ENCODE data around the gene NEDD8.

DNA sequence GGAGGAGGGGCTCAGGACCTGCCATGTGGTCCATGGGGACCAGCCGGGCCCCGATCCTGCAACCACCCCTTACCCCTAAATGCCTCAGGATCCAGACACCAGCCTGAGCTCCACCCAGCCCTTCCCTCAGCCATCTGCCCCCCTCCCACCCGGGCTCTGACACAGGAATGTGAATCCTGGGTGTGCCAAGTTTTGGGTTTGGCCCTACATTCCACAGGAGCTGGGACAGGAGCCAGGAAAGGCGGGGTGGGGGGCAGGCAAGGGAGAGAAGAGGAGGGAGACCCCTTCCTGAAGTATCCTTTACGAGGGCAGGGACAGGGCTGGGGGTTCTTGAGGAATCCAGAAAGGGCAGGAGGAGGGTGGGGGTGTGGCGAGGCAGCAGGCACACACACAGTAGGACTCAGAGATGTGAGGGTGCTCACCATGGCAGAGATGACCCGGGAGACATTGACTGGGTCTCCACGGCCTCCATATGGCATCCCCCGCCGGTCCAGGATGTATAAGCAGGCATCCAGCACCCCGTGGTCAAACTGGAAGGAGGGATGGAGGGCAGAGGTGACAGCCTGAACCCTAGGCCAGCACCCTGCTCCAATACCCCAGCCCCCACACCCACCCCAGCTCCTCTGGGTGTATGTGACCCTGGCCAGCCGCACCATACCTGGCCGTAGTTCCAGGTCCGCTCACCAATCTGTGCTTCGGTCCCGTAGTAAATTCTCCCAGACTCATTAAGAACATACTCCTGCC, 27.3 kb upstream of the NEDD8 start:
- no peak for TF ChIP-seq EZH2 (IDR thresholded peaks at IDR 0.05; ENCODE audit: borderline replicate concordance, insufficient read depth, low read length, poor library complexity, severe bottlenecking)
- TF ChIP-seq, protein P1, sequence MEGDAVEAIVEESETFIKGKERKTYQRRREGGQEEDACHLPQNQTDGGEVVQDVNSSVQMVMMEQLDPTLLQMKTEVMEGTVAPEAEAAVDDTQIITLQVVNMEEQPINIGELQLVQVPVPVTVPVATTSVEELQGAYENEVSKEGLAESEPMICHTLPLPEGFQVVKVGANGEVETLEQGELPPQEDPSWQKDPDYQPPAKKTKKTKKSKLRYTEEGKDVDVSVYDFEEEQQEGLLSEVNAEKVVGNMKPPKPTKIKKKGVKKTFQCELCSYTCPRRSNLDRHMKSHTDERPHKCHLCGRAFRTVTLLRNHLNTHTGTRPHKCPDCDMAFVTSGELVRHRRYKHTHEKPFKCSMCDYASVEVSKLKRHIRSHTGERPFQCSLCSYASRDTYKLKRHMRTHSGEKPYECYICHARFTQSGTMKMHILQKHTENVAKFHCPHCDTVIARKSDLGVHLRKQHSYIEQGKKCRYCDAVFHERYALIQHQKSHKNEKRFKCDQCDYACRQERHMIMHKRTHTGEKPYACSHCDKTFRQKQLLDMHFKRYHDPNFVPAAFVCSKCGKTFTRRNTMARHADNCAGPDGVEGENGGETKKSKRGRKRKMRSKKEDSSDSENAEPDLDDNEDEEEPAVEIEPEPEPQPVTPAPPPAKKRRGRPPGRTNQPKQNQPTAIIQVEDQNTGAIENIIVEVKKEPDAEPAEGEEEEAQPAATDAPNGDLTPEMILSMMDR (IDR thresholded peaks at IDR 0.05; ENCODE audit: poor library complexity, severe bottlenecking): no peak
- no peak for TF ChIP-seq SMC3 (conservative IDR thresholded peaks at IDR 0.05; ENCODE audit: poor library complexity)
- TF ChIP-seq, protein P2, sequence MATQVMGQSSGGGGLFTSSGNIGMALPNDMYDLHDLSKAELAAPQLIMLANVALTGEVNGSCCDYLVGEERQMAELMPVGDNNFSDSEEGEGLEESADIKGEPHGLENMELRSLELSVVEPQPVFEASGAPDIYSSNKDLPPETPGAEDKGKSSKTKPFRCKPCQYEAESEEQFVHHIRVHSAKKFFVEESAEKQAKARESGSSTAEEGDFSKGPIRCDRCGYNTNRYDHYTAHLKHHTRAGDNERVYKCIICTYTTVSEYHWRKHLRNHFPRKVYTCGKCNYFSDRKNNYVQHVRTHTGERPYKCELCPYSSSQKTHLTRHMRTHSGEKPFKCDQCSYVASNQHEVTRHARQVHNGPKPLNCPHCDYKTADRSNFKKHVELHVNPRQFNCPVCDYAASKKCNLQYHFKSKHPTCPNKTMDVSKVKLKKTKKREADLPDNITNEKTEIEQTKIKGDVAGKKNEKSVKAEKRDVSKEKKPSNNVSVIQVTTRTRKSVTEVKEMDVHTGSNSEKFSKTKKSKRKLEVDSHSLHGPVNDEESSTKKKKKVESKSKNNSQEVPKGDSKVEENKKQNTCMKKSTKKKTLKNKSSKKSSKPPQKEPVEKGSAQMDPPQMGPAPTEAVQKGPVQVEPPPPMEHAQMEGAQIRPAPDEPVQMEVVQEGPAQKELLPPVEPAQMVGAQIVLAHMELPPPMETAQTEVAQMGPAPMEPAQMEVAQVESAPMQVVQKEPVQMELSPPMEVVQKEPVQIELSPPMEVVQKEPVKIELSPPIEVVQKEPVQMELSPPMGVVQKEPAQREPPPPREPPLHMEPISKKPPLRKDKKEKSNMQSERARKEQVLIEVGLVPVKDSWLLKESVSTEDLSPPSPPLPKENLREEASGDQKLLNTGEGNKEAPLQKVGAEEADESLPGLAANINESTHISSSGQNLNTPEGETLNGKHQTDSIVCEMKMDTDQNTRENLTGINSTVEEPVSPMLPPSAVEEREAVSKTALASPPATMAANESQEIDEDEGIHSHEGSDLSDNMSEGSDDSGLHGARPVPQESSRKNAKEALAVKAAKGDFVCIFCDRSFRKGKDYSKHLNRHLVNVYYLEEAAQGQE (IDR thresholded peaks at IDR 0.05; ENCODE audit: borderline replicate concordance): no peak
- no peak for TF ChIP-seq EP300 (conservative IDR thresholded peaks at IDR 0.05; ENCODE audit: poor library complexity, severe bottlenecking)
- TF ChIP-seq POLR2AphosphoS5 (IDR thresholded peaks at IDR 0.05): no peak
